ENCODE results near the gene IPO4. TPM values are rescaled to one million over a fixed set of nuclear protein-coding genes. Genes with fewer than 3 reads are reported as not detected.
A peak's percentile ranks its signal among the peaks of the same experiment; 100 is the strongest.

The IPO4 gene, protein sequence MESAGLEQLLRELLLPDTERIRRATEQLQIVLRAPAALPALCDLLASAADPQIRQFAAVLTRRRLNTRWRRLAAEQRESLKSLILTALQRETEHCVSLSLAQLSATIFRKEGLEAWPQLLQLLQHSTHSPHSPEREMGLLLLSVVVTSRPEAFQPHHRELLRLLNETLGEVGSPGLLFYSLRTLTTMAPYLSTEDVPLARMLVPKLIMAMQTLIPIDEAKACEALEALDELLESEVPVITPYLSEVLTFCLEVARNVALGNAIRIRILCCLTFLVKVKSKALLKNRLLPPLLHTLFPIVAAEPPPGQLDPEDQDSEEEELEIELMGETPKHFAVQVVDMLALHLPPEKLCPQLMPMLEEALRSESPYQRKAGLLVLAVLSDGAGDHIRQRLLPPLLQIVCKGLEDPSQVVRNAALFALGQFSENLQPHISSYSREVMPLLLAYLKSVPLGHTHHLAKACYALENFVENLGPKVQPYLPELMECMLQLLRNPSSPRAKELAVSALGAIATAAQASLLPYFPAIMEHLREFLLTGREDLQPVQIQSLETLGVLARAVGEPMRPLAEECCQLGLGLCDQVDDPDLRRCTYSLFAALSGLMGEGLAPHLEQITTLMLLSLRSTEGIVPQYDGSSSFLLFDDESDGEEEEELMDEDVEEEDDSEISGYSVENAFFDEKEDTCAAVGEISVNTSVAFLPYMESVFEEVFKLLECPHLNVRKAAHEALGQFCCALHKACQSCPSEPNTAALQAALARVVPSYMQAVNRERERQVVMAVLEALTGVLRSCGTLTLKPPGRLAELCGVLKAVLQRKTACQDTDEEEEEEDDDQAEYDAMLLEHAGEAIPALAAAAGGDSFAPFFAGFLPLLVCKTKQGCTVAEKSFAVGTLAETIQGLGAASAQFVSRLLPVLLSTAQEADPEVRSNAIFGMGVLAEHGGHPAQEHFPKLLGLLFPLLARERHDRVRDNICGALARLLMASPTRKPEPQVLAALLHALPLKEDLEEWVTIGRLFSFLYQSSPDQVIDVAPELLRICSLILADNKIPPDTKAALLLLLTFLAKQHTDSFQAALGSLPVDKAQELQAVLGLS
- total RNA-seq (2021): 114 and 116 TPM in 2 replicates
- long read RNA-seq, transcript IPO4-201 (30 exons, 3,646 nt): major isoform, 197 of 293 reads
- long read RNA-seq, partial matches to known transcripts: 23 of 293 reads
- long read RNA-seq, other reads (novel, unspliced or antisense): 73 of 293 reads

DNA sequence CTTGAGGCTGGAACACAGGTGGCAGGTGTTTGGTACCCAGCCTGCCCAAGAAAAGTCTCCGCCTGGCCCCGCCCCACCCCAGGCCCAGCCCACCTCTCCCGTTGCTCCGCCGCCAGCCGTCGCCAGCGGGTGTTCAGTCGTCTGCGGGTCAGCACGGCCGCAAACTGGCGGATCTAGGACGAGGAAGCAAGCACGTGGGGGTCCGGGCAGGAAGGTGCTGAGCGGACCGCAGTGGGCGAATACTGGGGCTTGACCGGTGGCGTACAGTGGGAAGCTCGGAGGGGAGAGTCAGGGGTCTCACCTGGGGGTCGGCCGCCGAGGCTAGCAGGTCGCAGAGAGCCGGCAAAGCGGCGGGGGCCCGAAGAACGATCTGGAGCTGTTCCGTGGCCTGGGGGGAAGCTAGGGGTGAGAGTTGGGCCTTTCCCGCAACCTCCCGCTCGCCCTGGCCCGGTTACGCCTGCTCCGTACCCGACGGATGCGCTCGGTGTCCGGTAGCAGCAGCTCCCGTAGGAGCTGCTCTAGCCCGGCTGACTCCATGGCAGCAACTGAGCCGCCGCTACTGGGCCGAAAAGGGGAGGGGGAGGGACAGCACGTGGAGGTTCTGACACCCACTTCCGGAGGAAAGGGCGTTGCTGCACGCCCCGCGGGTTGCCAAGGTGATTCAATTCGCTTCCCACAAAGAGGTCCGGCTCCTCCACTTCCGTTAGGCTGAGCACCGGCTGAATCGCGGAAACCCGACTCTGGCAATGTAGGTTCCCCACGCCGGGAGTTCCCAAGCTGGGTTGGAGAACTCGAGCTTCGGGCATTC lies at the start of gene IPO4:
Gene IPO4 (minus strand): TSS at position 566 of the 808 bp plus-strand sequence. CDS start 29 bp downstream, at position 537.
- Histone ChIP-seq H4K5ac (ENCODE audit: insufficient read length, low read depth, low read length) (no peak within 1 kb of the TSS), H3K27me3 (ENCODE audit: insufficient read depth, low read length) (no peaks in the 10 kb centered on the region), H3K79me2 (ENCODE audit: insufficient read depth, low read length) (no peaks in the 10 kb centered on the region), H2BK5ac (ENCODE audit: insufficient read length, low read length) (no peak within 1 kb of the TSS), H3K27ac (ENCODE audit: insufficient read length, low read depth, low read length) (no peak within 1 kb of the TSS), H3K56ac (ENCODE audit: insufficient read length, low read depth, low read length) (no peak within 1 kb of the TSS), H3K4me2 (ENCODE audit: insufficient read depth, insufficient read length, low read length) (peak within 1 kb of the TSS; percentile 38), H4K8ac (replicated peaks; ENCODE audit: insufficient read length, low read depth, low read length) (no peak within 1 kb of the TSS), H3K9me3 (ENCODE audit: control insufficient read depth, low read depth, low read length) (no peaks in the 10 kb centered on the region), H2AK5ac (ENCODE audit: insufficient read length, low read length) (no peak within 1 kb of the TSS), H2BK12ac (ENCODE audit: insufficient read length, low read depth, low read length) (no peak within 1 kb of the TSS), H2BK15ac (ENCODE audit: low read depth, low read length) (no peak within 1 kb of the TSS), H3K23ac (ENCODE audit: insufficient read length, low read depth, low read length) (no peak within 1 kb of the TSS), H2BK120ac (ENCODE audit: low read depth, low read length, poor library complexity, severe bottlenecking) (no peak within 1 kb of the TSS), H4K20me1 (ENCODE audit: control insufficient read depth, insufficient read depth, insufficient read length) (no peaks in the 10 kb centered on the region), H2AFZ (ENCODE audit: low read length) (no peak within 1 kb of the TSS), H3K18ac (ENCODE audit: insufficient read length, low read depth, low read length) (no peak within 1 kb of the TSS), H3K4ac (ENCODE audit: low read depth, low read length) (no peak within 1 kb of the TSS), H3T11ph (ENCODE audit: low read length) (no peak within 1 kb of the TSS), H3K79me1 (ENCODE audit: insufficient read depth, low read depth, low read length, poor library complexity, severe bottlenecking) (peaks cover 4% of the 10 kb centered on the region), H2BK20ac (ENCODE audit: low read depth, low read length, poor library complexity, severe bottlenecking) (no peak within 1 kb of the TSS), H3K4me1 (ENCODE audit: insufficient read depth, low read length) (no peaks in the 10 kb centered on the region; the same call in 1 of the 2 replicates), H3K23me2 (ENCODE audit: insufficient read length, low read depth, low read length, poor library complexity, severe bottlenecking) (no peaks in the 10 kb centered on the region), H3K14ac (ENCODE audit: insufficient read depth, low read length) (no peak within 1 kb of the TSS), H3K9ac (ENCODE audit: extremely low read depth, insufficient read length, low read length) (peak within 1 kb of the TSS; percentile 46), H4K91ac (ENCODE audit: insufficient read length, low read depth, low read length) (no peak within 1 kb of the TSS)
- Mint-ChIP-seq H3K4me1 (peaks cover 15% of the 10 kb centered on the region in 2 experiments), H3K9me3 (no peaks in the 10 kb centered on the region), H3K36me3 (ENCODE audit: insufficient read depth in 1 of 3, low read depth in 3 of 3) (peaks cover 26 to 76% (median 63%) of the 10 kb centered on the region in 3 experiments), H3K27me3 (ENCODE audit: low read depth) (no peaks in the 10 kb centered on the region; the same call in 1 of the 2 replicates), H3K27ac (peak within 1 kb of the TSS; percentile 93 to 98 (median 96)), H3K4me3 (peak within 1 kb of the TSS; percentile 94 to 95)
- TF ChIP-seq, protein P1, sequence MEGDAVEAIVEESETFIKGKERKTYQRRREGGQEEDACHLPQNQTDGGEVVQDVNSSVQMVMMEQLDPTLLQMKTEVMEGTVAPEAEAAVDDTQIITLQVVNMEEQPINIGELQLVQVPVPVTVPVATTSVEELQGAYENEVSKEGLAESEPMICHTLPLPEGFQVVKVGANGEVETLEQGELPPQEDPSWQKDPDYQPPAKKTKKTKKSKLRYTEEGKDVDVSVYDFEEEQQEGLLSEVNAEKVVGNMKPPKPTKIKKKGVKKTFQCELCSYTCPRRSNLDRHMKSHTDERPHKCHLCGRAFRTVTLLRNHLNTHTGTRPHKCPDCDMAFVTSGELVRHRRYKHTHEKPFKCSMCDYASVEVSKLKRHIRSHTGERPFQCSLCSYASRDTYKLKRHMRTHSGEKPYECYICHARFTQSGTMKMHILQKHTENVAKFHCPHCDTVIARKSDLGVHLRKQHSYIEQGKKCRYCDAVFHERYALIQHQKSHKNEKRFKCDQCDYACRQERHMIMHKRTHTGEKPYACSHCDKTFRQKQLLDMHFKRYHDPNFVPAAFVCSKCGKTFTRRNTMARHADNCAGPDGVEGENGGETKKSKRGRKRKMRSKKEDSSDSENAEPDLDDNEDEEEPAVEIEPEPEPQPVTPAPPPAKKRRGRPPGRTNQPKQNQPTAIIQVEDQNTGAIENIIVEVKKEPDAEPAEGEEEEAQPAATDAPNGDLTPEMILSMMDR (conservative IDR thresholded peaks at IDR 0.05): no peak
- DNase-seq: peak; percentile 98
- no CpG with 5 or more reads among the region's 65 CpGs for WGBS (ENCODE audit: extremely low coverage, insufficient read length, low lambda C conversion rate)
